Measurements from ENCODE around the gene DLGAP1. TPM values are rescaled to one million over a fixed set of nuclear protein-coding genes. Genes with fewer than 3 reads are reported as not detected.

Gene DLGAP1
- polyA plus RNA-seq, 1 of the 3 experiments (the other 2 are of a cell fraction): not detected

GRCh38 chr18:4119813-4120212 lies 335.3 kb downstream of the DLGAP1 start:
- Histone ChIP-seq H3K27ac (ENCODE audit: low read depth in 2 of 2, low read length in 1 of 2) (no peak overlapping the region), H3K79me2 (ENCODE audit: insufficient read depth) (no peaks in the 10 kb centered on the region), H3K4me3 (ENCODE audit: low read depth in 2 of 2, low read length in 1 of 2) (no peak overlapping the region), H3F3A (replicated peaks; ENCODE audit: insufficient read depth) (no peaks in the 10 kb centered on the region), H4K20me1 (ENCODE audit: insufficient read depth) (no peaks in the 10 kb centered on the region), H3K9ac (no peak overlapping the region), H3K27me3 (ENCODE audit: insufficient read depth) (no peaks in the 10 kb centered on the region), H2AFZ (ENCODE audit: low read depth) (no peak overlapping the region), H3K4me2 (no peak overlapping the region), H3K36me3 (replicated peaks in 1 of 2; ENCODE audit: control insufficient read depth in 1 of 2, insufficient read depth in 2 of 2, low read length in 1 of 2) (no peaks in the 10 kb centered on the region), H3K9me2 (no peaks in the 10 kb centered on the region), H3K4me1 (ENCODE audit: control insufficient read depth in 1 of 2, insufficient read depth in 2 of 2, low read depth in 1 of 2, low read length in 1 of 2) (no peaks in the 10 kb centered on the region; a peak in 1 of 4 replicates), H3K9me3 (no peaks in the 10 kb centered on the region)
- TF ChIP-seq POLR2AphosphoS5 (IDR thresholded peaks at IDR 0.05; ENCODE audit: low read depth, low read length): no peak
- ChIA-PET POLR2A (no interaction called here), CTCF (interaction anchor here (1.4 kb wide), 1 partner anchor 13 kb away, joined by 6 read pairs; no protein-coding TSS in a partner anchor)
- WGBS (ENCODE audit: low lambda C conversion rate): 2% methylated on average over 1 of the region's 1 CpG
- no peak for DNase-seq

- Histone ChIP-seq H3K9me3 (no peaks in the 10 kb centered on the region), H3F3A (replicated peaks; ENCODE audit: insufficient read depth) (no peaks in the 10 kb centered on the region), H3K36me3 (replicated peaks in 1 of 2; ENCODE audit: control insufficient read depth in 1 of 2, insufficient read depth in 2 of 2, low read length in 1 of 2) (no peaks in the 10 kb centered on the region), H3K9me2 (no peaks in the 10 kb centered on the region), H3K4me1 (ENCODE audit: control insufficient read depth in 1 of 2, insufficient read depth in 2 of 2, low read depth in 1 of 2, low read length in 1 of 2) (no peaks in the 10 kb centered on the region), H3K27ac (ENCODE audit: low read depth in 2 of 2, low read length in 1 of 2) (no peak overlapping the region), H4K20me1 (ENCODE audit: insufficient read depth) (no peaks in the 10 kb centered on the region), H2AFZ (ENCODE audit: low read depth) (no peak overlapping the region), H3K4me3 (ENCODE audit: low read depth in 2 of 2, low read length in 1 of 2) (no peak overlapping the region), H3K79me2 (ENCODE audit: insufficient read depth) (no peaks in the 10 kb centered on the region), H3K4me2 (no peak overlapping the region), H3K9ac (no peak overlapping the region), H3K27me3 (ENCODE audit: insufficient read depth) (no peaks in the 10 kb centered on the region)
- ChIA-PET POLR2A (no interaction called here), CTCF (interaction anchor here (1.4 to 2.4 kb wide), 2 partner anchors 12 to 13 kb away, joined by 6 to 13 read pairs; no protein-coding TSS in a partner anchor)
- no peak for DNase-seq
- TF ChIP-seq RCOR1 (IDR thresholded peaks at IDR 0.05; ENCODE audit: low read length) (no peak), JUND (IDR thresholded peaks at IDR 0.05) (no peak), EP300 (IDR thresholded peaks at IDR 0.05; ENCODE audit: borderline replicate concordance in 1 of 2, low read depth in 1 of 2, low read length in 1 of 2) (no peak), NFIC (IDR thresholded peaks at IDR 0.05; ENCODE audit: borderline replicate concordance) (no peak), FOXM1 (IDR thresholded peaks at IDR 0.05; ENCODE audit: low read depth) (no peak), MEF2A (IDR thresholded peaks at IDR 0.05; ENCODE audit: borderline replicate concordance, low read depth) (no peak), FOSL2 (IDR thresholded peaks at IDR 0.05; ENCODE audit: borderline replicate concordance, low read depth) (no peak), CHD2 (IDR thresholded peaks at IDR 0.05; ENCODE audit: low read length, partially characterized antibody) (no peak), TEAD4 (IDR thresholded peaks at IDR 0.05; ENCODE audit: borderline replicate concordance, insufficient read depth) (no peak), GABPA (IDR thresholded peaks at IDR 0.05; ENCODE audit: low read depth) (no peak), NRF1 (IDR thresholded peaks at IDR 0.05; ENCODE audit: low read depth, low read length) (no peak)
- TF ChIP-seq, protein P1, sequence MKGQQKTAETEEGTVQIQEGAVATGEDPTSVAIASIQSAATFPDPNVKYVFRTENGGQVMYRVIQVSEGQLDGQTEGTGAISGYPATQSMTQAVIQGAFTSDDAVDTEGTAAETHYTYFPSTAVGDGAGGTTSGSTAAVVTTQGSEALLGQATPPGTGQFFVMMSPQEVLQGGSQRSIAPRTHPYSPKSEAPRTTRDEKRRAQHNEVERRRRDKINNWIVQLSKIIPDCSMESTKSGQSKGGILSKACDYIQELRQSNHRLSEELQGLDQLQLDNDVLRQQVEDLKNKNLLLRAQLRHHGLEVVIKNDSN (IDR thresholded peaks at IDR 0.05; ENCODE audit: borderline replicate concordance, low read depth): no peak
- WGBS (ENCODE audit: low lambda C conversion rate): 3% methylated on average over 7 of the region's 7 CpGs
Observed at GRCh38 chr18:4119127-4119648, 335.9 kb downstream of the DLGAP1 start.

GRCh38 chr18:4108016-4108415 lies 347.1 kb downstream of the DLGAP1 start:
- peaks cover 2% of the 10 kb centered on the region for H3F3A ChIP-seq (replicated peaks; ENCODE audit: insufficient read depth)
- ChIA-PET CTCF (interaction anchor here (1.0 to 3.0 kb wide), 6 partner anchors 10 to 950 kb away, joined by 3 to 48 read pairs (median 14); no protein-coding TSS in a partner anchor), POLR2A (no interaction called here)
- H3K9me2 ChIP-seq: no peaks in the 10 kb centered on the region
- H3K27ac ChIP-seq (ENCODE audit: low read depth in 2 of 2, low read length in 1 of 2): no peak overlapping the region
- no peaks in the 10 kb centered on the region for H3K4me1 ChIP-seq (ENCODE audit: control insufficient read depth in 1 of 2, insufficient read depth in 2 of 2, low read depth in 1 of 2, low read length in 1 of 2)
- H3K4me2 ChIP-seq: no peak overlapping the region
- H3K9ac ChIP-seq: no peak overlapping the region
- no peak overlapping the region for H3K4me3 ChIP-seq (ENCODE audit: low read depth in 2 of 2, low read length in 1 of 2)
- DNase-seq: no peak
- 4% methylated on average over 1 of the region's 1 CpG for WGBS (ENCODE audit: low lambda C conversion rate)
- H4K20me1 ChIP-seq (ENCODE audit: insufficient read depth): no peaks in the 10 kb centered on the region
- H3K36me3 ChIP-seq (replicated peaks in 1 of 2; ENCODE audit: control insufficient read depth in 1 of 2, insufficient read depth in 2 of 2, low read length in 1 of 2): no peaks in the 10 kb centered on the region
- no peaks in the 10 kb centered on the region for H3K9me3 ChIP-seq
- H3K27me3 ChIP-seq (ENCODE audit: insufficient read depth): no peaks in the 10 kb centered on the region
- H2AFZ ChIP-seq (ENCODE audit: low read depth): no peak overlapping the region
- no peaks in the 10 kb centered on the region for H3K79me2 ChIP-seq (ENCODE audit: insufficient read depth)
- no peak for TF ChIP-seq REST (IDR thresholded peaks at IDR 0.05; ENCODE audit: low read depth, low read length)
- no peak for TF ChIP-seq MAX (IDR thresholded peaks at IDR 0.05; ENCODE audit: low read depth)
- TF ChIP-seq RAD21 (IDR thresholded peaks at IDR 0.05; ENCODE audit: low read length): no peak
- no peak for TF ChIP-seq FOXM1 (IDR thresholded peaks at IDR 0.05; ENCODE audit: low read depth)
- no peak for TF ChIP-seq RXRA (IDR thresholded peaks at IDR 0.05; ENCODE audit: borderline replicate concordance, low read depth)
